Breast epithelium (tissue), 3 donors: ENCODE measurements around the gene C2orf49.

Experiments used
- POLR2AphosphoS5 ChIP-seq, 3 donors: sonication (generic); formaldehyde crosslinking; IDR thresholded peaks; one replicate each; pipeline ENCODE4 v1.6.1; 2017; ENCODE audit warnings: antibody characterized with exemption in 3 of 3
- TF ChIP-seq, protein P1 (sequence below), 3 donors: fragments of 450-650 bp; IDR thresholded peaks; one replicate each; pipeline ENCODE4 v1.5.1; 2016 to 2017; ENCODE audit warnings: antibody characterized with exemption in 3 of 3, mild to moderate bottlenecking in 3 of 3, moderate library complexity in 3 of 3

DNA sequence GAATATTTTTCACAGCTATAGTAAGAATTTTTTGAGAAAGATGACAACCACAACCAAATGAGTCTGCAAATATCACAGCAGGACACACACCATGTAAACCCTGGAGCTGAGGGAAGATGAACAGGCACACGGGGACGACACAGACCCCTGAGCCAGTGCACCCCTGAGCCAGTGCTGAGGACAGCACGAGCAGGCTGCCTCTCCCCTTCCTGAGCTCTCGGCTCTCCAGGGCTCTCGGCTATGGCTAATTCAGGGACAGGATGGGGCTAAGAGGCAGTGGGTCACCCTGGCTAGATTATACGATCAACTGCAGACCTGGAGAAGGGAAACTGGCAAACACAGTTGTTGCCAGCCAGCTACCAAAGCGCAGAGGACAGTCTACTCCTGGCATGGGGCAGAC is 49.2 kb upstream of the C2orf49 start:
- TF ChIP-seq, protein P1, sequence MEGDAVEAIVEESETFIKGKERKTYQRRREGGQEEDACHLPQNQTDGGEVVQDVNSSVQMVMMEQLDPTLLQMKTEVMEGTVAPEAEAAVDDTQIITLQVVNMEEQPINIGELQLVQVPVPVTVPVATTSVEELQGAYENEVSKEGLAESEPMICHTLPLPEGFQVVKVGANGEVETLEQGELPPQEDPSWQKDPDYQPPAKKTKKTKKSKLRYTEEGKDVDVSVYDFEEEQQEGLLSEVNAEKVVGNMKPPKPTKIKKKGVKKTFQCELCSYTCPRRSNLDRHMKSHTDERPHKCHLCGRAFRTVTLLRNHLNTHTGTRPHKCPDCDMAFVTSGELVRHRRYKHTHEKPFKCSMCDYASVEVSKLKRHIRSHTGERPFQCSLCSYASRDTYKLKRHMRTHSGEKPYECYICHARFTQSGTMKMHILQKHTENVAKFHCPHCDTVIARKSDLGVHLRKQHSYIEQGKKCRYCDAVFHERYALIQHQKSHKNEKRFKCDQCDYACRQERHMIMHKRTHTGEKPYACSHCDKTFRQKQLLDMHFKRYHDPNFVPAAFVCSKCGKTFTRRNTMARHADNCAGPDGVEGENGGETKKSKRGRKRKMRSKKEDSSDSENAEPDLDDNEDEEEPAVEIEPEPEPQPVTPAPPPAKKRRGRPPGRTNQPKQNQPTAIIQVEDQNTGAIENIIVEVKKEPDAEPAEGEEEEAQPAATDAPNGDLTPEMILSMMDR (IDR thresholded peaks at IDR 0.05): no peak
- TF ChIP-seq POLR2AphosphoS5 (IDR thresholded peaks at IDR 0.05): no peak
